ENCODE measurements around the gene PGRMC2.
"Not testable (repeated sequence)": the region's sequence is repeated elsewhere in the genome, so short reads cannot be mapped to it uniquely, and the experiment has no call there.

Gene PGRMC2

GRCh38 chr4:128265550-128265949 lies 22.1 kb downstream of the PGRMC2 start:
- not testable (repeated sequence) for DNase-seq

DNA sequence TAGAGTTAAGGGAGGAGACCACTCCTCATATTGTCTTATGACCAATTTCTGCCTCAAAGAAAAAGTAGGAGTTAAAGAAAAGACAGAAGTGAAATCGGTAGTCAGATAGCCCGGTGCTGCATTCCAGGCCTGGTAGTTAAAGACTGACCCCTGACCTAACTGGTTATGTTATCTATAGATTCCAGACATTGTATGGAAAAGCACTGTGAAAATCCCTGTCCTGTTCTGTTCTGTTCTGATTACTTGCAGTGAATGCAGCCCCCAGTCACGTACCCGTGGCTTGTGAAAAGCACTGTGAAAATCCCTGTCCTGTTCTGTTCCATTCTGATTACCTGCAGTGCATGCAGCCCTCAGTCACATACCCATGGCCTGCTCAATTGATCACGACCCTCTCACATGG lies 27.7 kb downstream of the PGRMC2 start:
- DNase-seq, result not testable (repeated sequence)

DNA sequence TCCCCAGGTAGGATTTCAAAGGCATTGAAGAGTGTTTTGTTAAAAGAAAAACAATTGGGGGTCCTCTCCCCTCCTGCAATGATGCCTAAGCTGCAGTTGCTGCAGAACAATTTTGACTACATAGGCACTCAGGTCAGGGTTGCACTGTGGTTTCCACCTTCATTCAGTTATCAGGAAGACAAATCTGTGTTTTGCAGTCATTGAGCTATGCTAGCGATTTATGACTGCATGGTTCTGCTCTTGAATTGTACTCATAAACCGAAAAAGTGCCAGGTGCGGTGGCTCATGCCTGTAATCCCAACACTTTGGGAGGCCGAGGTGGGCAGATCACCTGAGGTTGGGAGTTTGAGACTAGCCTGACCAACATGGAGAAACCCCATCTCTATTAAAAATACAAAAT lies 29.4 kb downstream of the PGRMC2 start:
- DNase-seq, result not testable (repeated sequence)

DNA sequence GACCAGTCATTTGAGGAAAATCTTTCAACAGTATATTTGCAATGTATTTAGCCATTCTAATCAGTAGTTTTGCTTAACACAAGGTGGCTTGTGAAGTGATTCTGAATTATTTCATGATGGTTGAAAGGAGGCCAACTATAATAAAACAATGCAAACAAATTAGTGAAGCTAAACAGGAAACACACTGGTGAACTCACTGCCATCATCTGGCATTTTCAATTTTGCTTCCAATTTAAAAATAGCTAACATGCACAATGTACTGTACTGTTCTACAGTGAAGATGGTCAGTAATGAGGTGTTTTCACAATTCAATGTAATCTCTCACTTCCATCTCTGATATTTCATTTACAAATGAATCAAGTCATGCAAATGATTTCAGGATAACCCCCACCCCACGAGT lies 31.1 kb downstream of the PGRMC2 start:
- no peak for DNase-seq

DNA sequence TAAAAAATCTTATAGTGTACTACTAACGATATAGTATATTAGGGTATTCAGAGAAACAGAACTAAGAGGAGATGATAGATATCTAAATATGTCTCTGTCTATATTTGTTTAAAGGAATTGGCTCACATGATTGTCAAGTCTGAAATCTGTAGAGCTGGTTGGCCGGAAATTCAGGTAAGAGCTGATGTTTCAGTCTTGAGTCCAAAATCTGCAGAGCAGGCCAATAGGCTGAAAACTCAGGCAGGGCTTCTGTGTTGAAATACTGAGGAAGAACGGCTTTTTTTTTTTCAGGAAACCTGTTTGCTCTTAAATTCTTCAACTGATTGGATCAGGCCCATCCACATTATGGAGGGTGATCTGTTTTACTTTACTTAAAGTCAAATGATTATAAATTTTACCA lies 31.7 kb downstream of the PGRMC2 start:
- no peak for DNase-seq

DNA sequence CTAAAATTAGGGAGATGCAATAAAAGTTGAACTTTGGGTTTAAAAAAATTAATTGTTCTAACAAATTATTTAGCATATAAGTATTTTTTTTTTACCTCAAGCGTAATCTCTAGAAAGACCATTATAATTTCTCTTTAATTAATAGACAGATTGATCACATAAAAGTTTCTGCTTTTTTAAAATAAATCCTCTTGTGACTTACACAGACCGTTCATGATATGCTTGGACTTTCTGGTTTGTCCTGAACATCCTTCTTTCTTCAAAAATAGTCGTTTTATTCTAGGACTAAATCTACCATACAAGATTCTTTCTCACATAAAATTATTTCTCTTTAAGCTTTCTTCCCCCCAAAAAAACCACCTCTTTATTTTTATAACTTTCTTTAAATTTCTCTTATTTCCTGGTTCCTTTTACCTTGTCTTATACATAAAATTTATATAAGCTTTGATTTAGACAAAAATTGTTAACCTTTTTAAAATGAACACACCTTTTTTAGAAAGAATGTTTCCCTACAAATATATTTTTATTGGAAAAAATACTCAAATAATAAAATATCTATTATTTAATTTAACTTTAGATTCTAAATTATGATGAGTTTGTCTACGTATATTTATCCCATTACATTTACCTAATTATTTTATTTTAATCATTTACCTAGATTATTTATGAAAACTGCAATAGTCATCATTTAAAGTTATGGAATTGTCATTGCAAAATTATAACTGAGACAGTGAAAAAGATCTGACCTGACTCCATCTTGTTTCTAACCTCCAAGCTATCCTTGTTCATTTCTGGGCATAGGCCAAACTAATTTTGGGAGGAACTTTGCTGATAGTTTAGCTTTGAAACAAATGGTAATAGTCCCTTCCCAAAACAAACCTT lies 37.6 kb downstream of the PGRMC2 start:
- no peak for DNase-seq

GRCh38 chr4:128247906-128248305 lies 39.7 kb downstream of the PGRMC2 start:
- DNase-seq, result no peak

DNA sequence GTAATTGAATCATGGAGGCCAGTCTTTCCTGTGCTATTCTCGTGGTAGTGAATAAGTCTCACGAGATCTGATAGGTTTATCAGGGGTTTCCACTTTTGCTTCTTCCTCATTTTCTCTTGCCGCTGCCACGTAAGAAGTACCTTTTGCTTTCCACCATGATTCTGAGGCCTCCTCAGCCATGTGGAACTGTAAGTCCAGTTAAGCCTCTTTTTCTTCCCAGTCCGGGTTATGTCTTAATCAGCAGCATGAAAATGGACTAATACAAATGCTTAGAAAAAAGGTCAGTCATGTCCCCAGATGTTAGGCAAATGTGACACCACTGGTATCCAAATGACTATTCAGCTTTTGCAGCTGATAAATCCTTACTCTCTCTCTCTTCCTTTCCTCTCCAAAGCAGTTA lies 42.2 kb downstream of the PGRMC2 start:
- not testable (repeated sequence) for DNase-seq

- no peak for DNase-seq
Measured at GRCh38 chr4:128244379-128244778, 43.2 kb downstream of the PGRMC2 start.

DNA sequence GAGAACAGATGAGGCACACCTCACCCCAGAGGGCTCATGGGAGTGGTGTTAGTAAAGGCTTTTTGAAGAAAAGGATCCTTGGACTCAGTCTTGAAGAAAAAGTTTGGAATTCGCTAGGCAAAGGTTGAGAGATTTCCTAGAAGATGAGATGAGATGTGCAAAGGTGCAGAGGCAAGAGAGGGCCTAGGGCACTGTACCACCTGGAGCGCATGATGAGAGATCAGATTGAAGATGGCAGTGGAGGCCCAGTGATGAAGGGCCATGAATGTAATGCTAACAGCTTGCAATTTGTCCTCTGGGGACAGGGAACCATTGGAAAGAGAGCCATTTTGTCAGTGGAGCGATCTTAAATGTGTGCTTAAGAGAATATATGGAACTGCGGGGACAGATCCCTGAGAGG lies 45.0 kb downstream of the PGRMC2 start:
- no peak for DNase-seq

GRCh38 chr4:128241981-128242380 lies 45.6 kb downstream of the PGRMC2 start:
- DNase-seq, result no peak

GRCh38 chr4:128241425-128241913 lies 46.1 kb downstream of the PGRMC2 start:
- peak in 2 of 4 experiments; percentile 0 to 6 for DNase-seq

DNA sequence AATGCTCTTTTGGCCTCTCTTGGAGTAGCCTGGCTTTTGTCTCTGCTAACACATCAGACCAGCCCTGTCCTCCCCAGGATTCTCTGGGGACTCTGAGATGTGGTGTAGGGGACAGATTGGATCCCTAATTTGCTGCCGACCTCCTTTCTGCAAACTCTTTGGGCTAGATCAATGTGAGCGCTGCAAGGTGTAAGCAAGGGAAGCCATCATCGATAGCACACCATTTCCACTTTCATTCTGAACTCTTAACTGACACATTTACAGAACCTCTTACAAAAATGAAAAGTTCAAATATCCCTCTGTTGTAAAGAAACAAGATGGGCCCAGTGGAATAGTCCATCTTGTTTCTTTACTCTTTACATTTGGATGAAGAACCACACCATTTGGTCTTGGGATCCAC lies 46.6 kb downstream of the PGRMC2 start:
- no peak for DNase-seq

DNA sequence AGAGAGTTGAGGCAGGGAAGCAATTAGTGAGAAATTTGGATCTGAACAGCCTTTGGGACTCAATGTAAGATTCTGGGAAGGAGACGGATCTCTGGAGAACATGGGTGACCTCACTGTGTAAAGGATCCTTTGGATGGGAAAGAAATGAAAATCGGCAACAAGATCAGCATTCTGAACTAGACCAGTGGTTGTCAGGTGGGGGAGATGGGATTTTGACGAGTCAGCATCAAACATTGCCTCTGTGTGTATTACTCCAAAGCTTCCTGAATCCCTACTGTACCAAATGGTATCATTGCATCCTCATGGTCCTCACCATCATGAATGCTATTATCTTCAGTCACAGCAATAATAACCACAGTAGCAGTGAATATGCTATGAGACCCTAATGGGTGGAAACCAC lies 52.8 kb downstream of the PGRMC2 start:
- DNase-seq, result no peak

DNA sequence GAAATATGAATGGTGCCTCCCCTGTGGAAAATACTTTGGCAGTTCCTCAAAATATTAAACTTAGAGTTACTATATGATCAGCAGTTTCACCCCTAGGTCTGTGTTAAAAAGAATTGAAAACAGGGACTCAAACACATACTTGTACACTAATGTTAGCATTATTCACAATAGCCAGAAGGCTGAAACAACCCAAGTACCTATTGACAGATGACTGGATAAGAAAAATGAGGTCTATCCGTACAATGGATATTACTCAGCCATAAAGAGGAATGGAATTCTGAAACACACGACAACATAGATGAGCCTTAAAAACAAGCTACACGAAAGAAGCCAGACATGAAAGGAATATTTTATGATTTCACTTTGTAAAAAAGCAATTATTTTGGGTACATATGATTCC lies 54.9 kb downstream of the PGRMC2 start:
- no peak for DNase-seq

DNA sequence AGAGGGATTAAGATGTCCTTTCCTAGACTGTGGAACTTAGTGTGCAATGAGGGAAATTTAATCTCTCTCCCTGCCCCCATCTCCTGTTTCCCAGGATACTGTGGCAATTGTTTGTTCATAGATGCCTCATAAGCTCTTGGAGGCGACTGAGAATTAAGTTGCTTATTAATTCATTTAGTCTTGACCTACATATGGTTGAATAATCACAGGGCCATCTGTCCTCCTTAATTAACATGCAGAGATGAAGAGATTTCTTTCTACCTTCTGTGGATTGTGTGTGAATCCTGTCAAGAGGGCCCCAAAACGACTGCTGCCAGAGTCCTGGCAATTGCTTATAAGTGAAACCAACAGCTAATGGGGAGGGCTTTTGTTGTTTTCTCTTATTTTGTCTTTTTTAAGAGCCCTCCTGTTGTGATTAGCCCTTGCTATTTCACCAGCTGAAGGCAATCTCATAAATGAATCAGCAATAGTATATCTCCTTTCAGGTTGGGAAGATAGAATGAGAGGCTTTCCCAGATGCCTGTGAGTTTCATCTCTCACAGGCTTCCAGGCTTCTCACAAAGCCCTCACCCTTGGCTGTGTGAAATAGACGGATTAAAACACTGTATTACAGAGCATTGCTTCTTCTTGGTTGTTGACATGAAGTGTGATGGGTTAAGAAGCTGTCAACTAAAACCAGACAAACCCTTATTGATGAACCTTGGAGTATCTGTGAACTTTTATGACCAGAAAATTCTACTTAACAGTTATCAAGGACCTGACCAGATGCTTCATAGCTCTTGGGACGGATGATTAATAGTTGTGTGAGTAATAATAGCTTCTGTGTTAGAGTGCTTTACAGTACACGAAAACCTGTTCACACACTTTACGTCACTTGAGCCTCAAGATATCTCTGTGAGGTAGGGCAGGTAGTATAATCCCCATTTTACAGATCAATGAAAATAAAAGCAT lies 58.5 kb downstream of the PGRMC2 start:
- no peak for DNase-seq

DNA sequence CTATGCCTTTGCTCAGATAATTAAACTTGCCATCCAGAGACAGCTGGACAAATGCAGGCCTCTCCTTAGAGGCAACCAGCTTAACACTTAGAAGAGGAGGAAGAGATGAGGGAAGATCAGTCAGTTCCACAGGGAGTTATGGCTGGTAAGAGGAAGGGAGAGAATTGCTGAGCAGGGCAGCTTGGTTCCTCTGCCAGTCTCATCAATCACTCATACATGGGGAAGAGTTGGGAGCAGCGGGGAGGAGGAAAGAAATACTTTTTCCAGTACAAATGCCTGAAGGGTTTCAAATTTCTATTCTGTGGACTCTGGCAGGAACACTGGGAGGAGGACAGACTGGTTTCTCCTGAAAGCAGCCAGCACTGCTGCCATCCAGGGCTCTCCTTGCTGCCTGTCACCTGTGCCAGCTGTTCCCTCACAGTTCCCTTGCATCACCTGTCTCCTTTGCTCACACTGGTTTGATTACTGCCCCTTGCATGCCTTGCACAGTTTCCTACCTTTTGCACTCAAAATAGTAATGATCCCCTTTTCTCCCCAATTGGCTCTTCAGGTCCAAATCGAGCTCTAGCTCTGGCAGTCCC lies 59.5 kb downstream of the PGRMC2 start:
- DNase-seq, result no peak

GRCh38 chr4:128225148-128225547 lies 62.5 kb downstream of the PGRMC2 start:
- no peak for DNase-seq

- no peak for DNase-seq
Measured at GRCh38 chr4:128221586-128221985, 66.0 kb downstream of the PGRMC2 start.

GRCh38 chr4:128220286-128221235 lies 67.1 kb downstream of the PGRMC2 start:
- DNase-seq, result peak in 2 of 4 experiments; percentile 24 to 36
